Tibial nerve (tissue), 4 donors: ENCODE results near the gene STAMBPL1.

Source experiments
- EP300 ChIP-seq, 2 donors: sonication (generic); formaldehyde crosslinking; IDR thresholded peaks; one replicate each; pipeline ENCODE4 v1.6.1; 2017; ENCODE audit warnings: antibody characterized with exemption in 2 of 2, mild to moderate bottlenecking in 1 of 2
- TF ChIP-seq, protein P1 (sequence below), 5 experiments: fragments of 200-600 bp in 3 of 5; fragments of 450-650 bp in 2 of 5; sonication (generic) in 3 of 5; IDR thresholded peaks; one replicate each; pipeline ENCODE4 v1.5.1; 2016 to 2019; ENCODE audit warnings: antibody characterized with exemption in 5 of 5, mild to moderate bottlenecking in 3 of 5, moderate library complexity in 2 of 5

DNA sequence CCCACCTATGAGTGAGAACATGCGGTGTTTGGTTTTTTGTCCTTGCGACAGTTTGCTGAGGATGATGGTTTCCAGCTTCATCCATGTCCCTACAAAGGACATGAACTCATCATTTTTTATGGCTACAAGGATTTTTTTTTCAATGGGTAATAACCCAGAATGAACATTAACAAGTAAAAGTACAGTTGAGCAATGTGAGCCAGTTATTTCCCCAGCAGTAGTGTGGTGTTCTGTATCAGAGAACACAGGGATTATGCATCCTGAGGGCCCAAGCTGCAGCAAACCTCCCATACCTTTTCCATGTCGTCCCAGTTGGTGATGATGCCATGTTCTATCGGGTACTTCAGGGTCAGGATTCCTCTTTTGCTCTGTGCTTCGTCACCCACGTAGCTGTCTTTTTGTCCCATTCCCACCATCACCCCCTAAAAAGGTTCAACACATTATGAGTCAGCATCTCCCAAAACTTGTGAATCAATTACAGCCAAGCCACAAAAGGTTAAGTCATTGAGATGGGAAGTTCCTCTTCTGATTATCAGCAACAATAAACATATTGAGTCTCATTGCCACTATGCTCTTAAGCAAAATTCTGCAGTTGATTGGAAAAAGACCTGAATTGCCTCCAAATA, 67.0 kb downstream of the STAMBPL1 start:
- TF ChIP-seq, protein P1, sequence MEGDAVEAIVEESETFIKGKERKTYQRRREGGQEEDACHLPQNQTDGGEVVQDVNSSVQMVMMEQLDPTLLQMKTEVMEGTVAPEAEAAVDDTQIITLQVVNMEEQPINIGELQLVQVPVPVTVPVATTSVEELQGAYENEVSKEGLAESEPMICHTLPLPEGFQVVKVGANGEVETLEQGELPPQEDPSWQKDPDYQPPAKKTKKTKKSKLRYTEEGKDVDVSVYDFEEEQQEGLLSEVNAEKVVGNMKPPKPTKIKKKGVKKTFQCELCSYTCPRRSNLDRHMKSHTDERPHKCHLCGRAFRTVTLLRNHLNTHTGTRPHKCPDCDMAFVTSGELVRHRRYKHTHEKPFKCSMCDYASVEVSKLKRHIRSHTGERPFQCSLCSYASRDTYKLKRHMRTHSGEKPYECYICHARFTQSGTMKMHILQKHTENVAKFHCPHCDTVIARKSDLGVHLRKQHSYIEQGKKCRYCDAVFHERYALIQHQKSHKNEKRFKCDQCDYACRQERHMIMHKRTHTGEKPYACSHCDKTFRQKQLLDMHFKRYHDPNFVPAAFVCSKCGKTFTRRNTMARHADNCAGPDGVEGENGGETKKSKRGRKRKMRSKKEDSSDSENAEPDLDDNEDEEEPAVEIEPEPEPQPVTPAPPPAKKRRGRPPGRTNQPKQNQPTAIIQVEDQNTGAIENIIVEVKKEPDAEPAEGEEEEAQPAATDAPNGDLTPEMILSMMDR (IDR thresholded peaks at IDR 0.05): no peak
- no peak for TF ChIP-seq EP300 (IDR thresholded peaks at IDR 0.05)
